Type B pancreatic cell (in vitro differentiated cells): ENCODE results near the gene PPEF2. TPM values are rescaled to one million over a fixed set of nuclear protein-coding genes. Genes with fewer than 3 reads are reported as not detected.
A peak's percentile ranks its signal among the peaks of the same experiment; 100 is the strongest.

Source experiments
- DNase-seq: peaks from one replicate; pipeline ENCODE4 v3.0.0; 2021; ENCODE audit warnings: mixed read lengths; ENCODE audit not compliant: unreplicated experiment; ENCODE audit errors: extremely low spot score
- H3K27ac Mint-ChIP-seq: 2 replicates; pipeline ENCODE4 v1.8.0; 2021; ENCODE audit warnings: mild to moderate bottlenecking, mixed read lengths
- H3K27me3 Mint-ChIP-seq: 2 replicates; pipeline ENCODE4 v1.8.0; 2021; ENCODE audit warnings: mixed read lengths
- H3K36me3 Mint-ChIP-seq: 2 replicates; pipeline ENCODE4 v1.8.0; 2021; ENCODE audit warnings: mixed read lengths
- H3K4me1 Mint-ChIP-seq: one replicate; pipeline ENCODE4 v1.8.0; 2021; ENCODE audit warnings: mixed read lengths; ENCODE audit not compliant: unreplicated experiment
- H3K4me3 Mint-ChIP-seq: 2 replicates; pipeline ENCODE4 v1.8.0; 2021; ENCODE audit warnings: mild to moderate bottlenecking, mixed read lengths
- H3K9me3 Mint-ChIP-seq: 2 replicates; pipeline ENCODE4 v1.8.0; 2021; ENCODE audit warnings: mixed read lengths
- CTCF ChIP-seq: fragments of 200-600 bp; sonication (generic); conservative IDR thresholded peaks from 2 replicates; pipeline ENCODE4 v1.5.0; 2021; ENCODE audit warnings: antibody characterized with exemption, mild to moderate bottlenecking
- total RNA-seq: library from RNA; stranded (reverse); gene quantifications from 2 replicates; pipeline ENCODE4 v1.2.1, GENCODE V29; 2021; ENCODE audit warnings: low replicate concordance

Gene PPEF2
- total RNA-seq, 1 donor from 2014 or later: not detected

DNA sequence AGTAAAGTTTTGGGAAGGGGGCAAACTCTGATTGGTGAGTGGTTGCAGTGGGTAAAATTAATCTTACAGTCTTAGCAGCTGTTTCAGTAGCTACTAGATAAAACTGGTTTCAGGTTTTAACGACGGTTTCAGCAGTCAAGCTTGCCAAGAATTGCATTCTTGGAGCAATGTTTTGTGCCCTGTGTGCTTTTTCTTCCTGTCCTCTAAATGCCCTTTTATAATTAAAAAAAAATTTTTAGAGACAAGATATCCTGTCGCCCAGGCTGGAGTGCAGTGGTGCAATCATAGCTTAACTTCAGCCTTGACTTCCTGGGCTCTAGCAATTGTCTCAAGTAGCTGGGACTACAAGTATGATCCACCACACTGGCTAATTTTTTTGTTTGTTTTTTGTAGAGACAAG lies 6.3 kb upstream of the PPEF2 start:
- Mint-ChIP-seq H3K4me3 (no peak overlapping the region), H3K4me1 (no peaks in the 10 kb centered on the region), H3K36me3 (peaks cover 5% of the 10 kb centered on the region), H3K9me3 (peaks cover 8% of the 10 kb centered on the region), H3K27me3 (no peaks in the 10 kb centered on the region), H3K27ac (no peak overlapping the region)
- no peak for TF ChIP-seq CTCF
- DNase-seq: no peak

DNA sequence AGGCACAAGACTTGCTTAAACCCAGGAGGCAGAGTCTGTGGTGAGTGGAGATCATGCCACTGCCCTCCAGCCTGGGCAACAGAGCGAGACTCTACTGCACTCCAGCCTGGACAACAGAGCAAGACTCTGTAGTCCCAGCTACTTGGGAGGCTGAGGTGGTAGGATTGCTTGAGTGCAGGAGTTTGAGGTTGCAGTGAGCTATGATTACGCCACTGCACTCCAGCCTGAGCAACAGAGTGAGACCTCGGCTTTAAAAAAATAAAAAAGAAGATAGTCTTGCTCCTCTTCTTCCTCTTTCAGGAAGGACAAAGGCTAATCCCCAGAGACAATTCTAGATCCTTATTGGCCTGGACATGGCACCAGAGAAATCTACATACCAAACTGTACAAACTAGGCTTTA lies 5.7 kb upstream of the PPEF2 start:
- Mint-ChIP-seq H3K27me3 (no peaks in the 10 kb centered on the region), H3K9me3 (peaks cover 8% of the 10 kb centered on the region), H3K36me3 (peaks cover 5% of the 10 kb centered on the region), H3K4me1 (no peaks in the 10 kb centered on the region), H3K27ac (no peak overlapping the region), H3K4me3 (no peak overlapping the region)
- TF ChIP-seq CTCF: no peak
- no peak for DNase-seq

DNA sequence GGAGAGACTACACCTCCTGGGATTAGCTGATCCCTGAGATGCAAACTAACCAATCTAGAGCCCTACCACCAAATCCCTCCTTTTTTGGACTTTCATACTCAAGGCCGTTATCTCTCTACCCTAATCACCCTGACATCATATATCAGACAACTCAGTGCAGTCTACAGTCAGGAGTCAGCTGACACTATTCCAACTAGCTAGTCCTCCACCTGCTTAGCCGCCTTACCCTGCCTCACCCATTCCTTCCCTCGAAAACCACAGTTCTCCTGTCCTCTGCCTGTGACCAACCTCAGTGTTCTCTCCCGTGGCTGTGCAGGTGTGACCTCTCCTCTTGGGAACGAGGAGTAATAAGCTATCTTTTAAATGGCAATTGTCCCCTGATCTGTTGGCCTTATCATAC lies 1.8 kb upstream of the PPEF2 start:
- no peaks in the 10 kb centered on the region for H3K9me3 Mint-ChIP-seq
- no peak overlapping the region for H3K4me3 Mint-ChIP-seq
- no peaks in the 10 kb centered on the region for H3K27me3 Mint-ChIP-seq
- H3K36me3 Mint-ChIP-seq: no peaks in the 10 kb centered on the region
- H3K27ac Mint-ChIP-seq: no peak overlapping the region
- no peak for TF ChIP-seq CTCF
- DNase-seq: no peak
- H3K4me1 Mint-ChIP-seq: no peaks in the 10 kb centered on the region

GRCh38 chr4:75898536-75898935 lies 3.7 kb downstream of the PPEF2 start:
- no peaks in the 10 kb centered on the region for H3K27me3 Mint-ChIP-seq
- no peak for TF ChIP-seq CTCF
- H3K4me3 Mint-ChIP-seq: no peak overlapping the region
- H3K9me3 Mint-ChIP-seq: peaks cover 3% of the 10 kb centered on the region
- H3K36me3 Mint-ChIP-seq: no peaks in the 10 kb centered on the region
- no peak overlapping the region for H3K27ac Mint-ChIP-seq
- H3K4me1 Mint-ChIP-seq: no peaks in the 10 kb centered on the region
- DNase-seq: no peak

- Mint-ChIP-seq H3K36me3 (no peaks in the 10 kb centered on the region), H3K4me3 (no peak overlapping the region), H3K27ac (no peak overlapping the region), H3K9me3 (peaks cover 3% of the 10 kb centered on the region), H3K4me1 (no peaks in the 10 kb centered on the region), H3K27me3 (peaks cover 4% of the 10 kb centered on the region)
- TF ChIP-seq CTCF: peak; percentile 83
- no peak for DNase-seq
Observed at GRCh38 chr4:75895744-75896314, 6.4 kb downstream of the PPEF2 start.

- no peak overlapping the region for H3K4me3 Mint-ChIP-seq
- no peak overlapping the region for H3K27ac Mint-ChIP-seq
- TF ChIP-seq CTCF: peak; percentile 58
- H3K36me3 Mint-ChIP-seq: no peaks in the 10 kb centered on the region
- H3K27me3 Mint-ChIP-seq: peaks cover 16% of the 10 kb centered on the region
- peaks cover 3% of the 10 kb centered on the region for H3K9me3 Mint-ChIP-seq
- DNase-seq: no peak
- no peaks in the 10 kb centered on the region for H3K4me1 Mint-ChIP-seq
Observed at GRCh38 chr4:75892508-75892907, 9.7 kb downstream of the PPEF2 start.
